Non-pigmented ciliary epithelial cell (primary cell): ENCODE results near the gene ADAD1.

Experiments used
- DNase-seq: peaks from one replicate; pipeline ENCODE4 v3.0.0-alpha.2; 2010; ENCODE audit warnings: low read depth

The ADAD1 gene

GRCh38 chr4:122456231-122457116, 77.7 kb downstream of the ADAD1 start, which contains the start of gene IL2:
IL2 (minus strand) TSS chr4:122456725; CDS start chr4:122456440, 285 bp downstream.
- no peak for DNase-seq

- DNase-seq = no peak
Observed at GRCh38 chr4:122458625-122459024, 79.8 kb downstream of the ADAD1 start.

DNA sequence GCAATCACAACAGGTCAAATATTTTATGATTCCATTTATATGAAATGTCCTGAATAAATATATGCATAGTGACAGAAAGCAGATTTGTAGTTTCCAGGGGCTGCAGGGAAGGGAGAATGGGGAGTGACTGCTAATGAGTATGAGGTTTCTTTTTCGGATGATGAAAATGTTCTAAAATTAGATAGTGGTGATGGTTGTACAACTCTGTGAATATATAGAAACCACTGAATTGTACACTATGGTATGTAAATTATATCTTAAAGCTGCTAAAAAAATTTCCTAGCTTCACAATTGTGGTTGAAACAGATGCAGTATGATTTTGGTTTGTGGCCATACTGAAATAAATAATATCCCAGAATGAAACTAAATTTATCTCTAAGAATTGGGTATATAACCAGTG, 90.6 kb downstream of the ADAD1 start:
- no peak for DNase-seq

- no peak for DNase-seq
Observed at GRCh38 chr4:122475233-122475632, 96.4 kb downstream of the ADAD1 start.

- DNase-seq = no peak
Observed at GRCh38 chr4:122476126-122476525, 97.3 kb downstream of the ADAD1 start.

- DNase-seq = no peak
Observed at GRCh38 chr4:122476745-122477144, 97.9 kb downstream of the ADAD1 start.
